ENCODE results near the gene CHKA. TPM values are rescaled to one million over a fixed set of nuclear protein-coding genes. Genes with fewer than 3 reads are reported as not detected.

CHKA gene
- total RNA-seq, 1 experiment from 2014 or later, result 136 TPM

GRCh38 chr11:68012843-68013610 lies 108.2 kb downstream of the CHKA start:
- CTCF ChIA-PET, result no interaction called here

DNA sequence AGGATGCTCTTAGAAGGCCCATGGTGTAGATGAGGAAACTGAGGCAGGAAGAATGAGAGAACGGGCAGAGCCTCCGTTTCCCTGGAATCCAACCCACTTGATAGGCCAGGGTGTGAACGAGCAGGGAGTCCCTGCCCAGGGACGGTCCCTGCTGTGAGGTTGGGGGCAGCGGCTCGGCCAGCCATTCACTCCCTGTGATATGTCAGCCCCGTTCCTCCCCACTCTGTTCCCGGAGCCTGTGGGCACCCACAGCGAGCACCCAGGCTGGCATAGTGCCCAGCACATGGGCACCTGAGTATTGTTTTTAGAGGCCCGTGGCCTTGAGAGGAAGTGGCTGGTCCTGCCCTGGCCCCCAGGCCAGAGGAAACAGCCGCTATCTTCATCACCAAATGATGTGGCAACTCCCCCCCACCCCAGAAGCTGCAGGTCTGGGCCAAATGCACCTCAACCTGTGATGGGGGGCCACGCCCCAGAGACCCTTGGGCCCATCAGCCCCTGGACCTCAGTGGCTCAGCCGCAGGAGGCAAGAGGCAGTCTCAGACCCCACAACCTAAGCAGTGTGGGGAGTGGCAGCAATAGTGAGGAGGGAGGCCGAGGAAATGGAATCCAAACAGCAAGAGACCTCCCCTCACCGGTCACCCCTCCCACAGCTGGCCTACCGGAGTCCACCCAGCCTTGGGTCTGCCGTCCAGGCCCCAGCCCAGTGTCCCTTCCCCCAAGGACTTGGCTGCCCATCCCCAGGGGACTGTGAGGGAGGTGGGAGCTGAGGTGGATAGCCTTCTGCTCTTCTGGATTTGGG lies 108.9 kb downstream of the CHKA start:
- H3K36me3 ChIP-seq (ENCODE audit: control insufficient read depth, insufficient read depth, low read length), result no peaks in the 10 kb centered on the region
- no peak overlapping the region for H3K4me3 ChIP-seq (ENCODE audit: low read depth in 2 of 2, low read length in 2 of 2)
- BruUV-seq (replicated peaks), result no TSS peak
- POLR2A ChIA-PET, result interaction anchor here (0.6 kb wide), 1 partner anchor 358 kb away, joined by 3 read pairs; no protein-coding TSS in a partner anchor
- H3K9me3 ChIP-seq (ENCODE audit: control insufficient read depth, insufficient read depth, low read depth, low read length), result no peaks in the 10 kb centered on the region
- no peak for DNase-seq (ENCODE audit: low read depth, low spot score)
- TF ChIP-seq TCF7L2 (IDR thresholded peaks at IDR 0.05; ENCODE audit: low read depth, low read length) (no peak), POLR2AphosphoS5 (IDR thresholded peaks at IDR 0.05; ENCODE audit: low read depth, low read length) (no peak), SIN3A (IDR thresholded peaks at IDR 0.05; ENCODE audit: borderline replicate concordance, insufficient read depth, low read depth, low read length) (no peak)
- TF ChIP-seq, protein P1, sequence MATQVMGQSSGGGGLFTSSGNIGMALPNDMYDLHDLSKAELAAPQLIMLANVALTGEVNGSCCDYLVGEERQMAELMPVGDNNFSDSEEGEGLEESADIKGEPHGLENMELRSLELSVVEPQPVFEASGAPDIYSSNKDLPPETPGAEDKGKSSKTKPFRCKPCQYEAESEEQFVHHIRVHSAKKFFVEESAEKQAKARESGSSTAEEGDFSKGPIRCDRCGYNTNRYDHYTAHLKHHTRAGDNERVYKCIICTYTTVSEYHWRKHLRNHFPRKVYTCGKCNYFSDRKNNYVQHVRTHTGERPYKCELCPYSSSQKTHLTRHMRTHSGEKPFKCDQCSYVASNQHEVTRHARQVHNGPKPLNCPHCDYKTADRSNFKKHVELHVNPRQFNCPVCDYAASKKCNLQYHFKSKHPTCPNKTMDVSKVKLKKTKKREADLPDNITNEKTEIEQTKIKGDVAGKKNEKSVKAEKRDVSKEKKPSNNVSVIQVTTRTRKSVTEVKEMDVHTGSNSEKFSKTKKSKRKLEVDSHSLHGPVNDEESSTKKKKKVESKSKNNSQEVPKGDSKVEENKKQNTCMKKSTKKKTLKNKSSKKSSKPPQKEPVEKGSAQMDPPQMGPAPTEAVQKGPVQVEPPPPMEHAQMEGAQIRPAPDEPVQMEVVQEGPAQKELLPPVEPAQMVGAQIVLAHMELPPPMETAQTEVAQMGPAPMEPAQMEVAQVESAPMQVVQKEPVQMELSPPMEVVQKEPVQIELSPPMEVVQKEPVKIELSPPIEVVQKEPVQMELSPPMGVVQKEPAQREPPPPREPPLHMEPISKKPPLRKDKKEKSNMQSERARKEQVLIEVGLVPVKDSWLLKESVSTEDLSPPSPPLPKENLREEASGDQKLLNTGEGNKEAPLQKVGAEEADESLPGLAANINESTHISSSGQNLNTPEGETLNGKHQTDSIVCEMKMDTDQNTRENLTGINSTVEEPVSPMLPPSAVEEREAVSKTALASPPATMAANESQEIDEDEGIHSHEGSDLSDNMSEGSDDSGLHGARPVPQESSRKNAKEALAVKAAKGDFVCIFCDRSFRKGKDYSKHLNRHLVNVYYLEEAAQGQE (IDR thresholded peaks at IDR 0.05; ENCODE audit: insufficient read depth in 1 of 2, low read depth in 2 of 2, low read length in 1 of 2), result no peak
- TF ChIP-seq, protein P2, sequence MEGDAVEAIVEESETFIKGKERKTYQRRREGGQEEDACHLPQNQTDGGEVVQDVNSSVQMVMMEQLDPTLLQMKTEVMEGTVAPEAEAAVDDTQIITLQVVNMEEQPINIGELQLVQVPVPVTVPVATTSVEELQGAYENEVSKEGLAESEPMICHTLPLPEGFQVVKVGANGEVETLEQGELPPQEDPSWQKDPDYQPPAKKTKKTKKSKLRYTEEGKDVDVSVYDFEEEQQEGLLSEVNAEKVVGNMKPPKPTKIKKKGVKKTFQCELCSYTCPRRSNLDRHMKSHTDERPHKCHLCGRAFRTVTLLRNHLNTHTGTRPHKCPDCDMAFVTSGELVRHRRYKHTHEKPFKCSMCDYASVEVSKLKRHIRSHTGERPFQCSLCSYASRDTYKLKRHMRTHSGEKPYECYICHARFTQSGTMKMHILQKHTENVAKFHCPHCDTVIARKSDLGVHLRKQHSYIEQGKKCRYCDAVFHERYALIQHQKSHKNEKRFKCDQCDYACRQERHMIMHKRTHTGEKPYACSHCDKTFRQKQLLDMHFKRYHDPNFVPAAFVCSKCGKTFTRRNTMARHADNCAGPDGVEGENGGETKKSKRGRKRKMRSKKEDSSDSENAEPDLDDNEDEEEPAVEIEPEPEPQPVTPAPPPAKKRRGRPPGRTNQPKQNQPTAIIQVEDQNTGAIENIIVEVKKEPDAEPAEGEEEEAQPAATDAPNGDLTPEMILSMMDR (IDR thresholded peaks at IDR 0.05), result no peak
- CTCF ChIA-PET, result no interaction called here
- peaks cover 77% of the 10 kb centered on the region for H3K4me1 ChIP-seq (ENCODE audit: control insufficient read depth, insufficient read depth, low read length)
- H3K27me3 ChIP-seq (ENCODE audit: control insufficient read depth, insufficient read depth, low read length), result no peaks in the 10 kb centered on the region
- in situ Hi-C loops (cut with HindIII; ENCODE audit: low pct_unique_long_range_greater_than_20kb, low sequenced_read_pairs), result no loop called here
- H3K27ac ChIP-seq (ENCODE audit: low read length), result peak overlapping the region; percentile 92
- intact Hi-C loops (cut with micrococcal nuclease; ENCODE audit: unreplicated experiment), result no loop called here
- no peak for ATAC-seq

More at GRCh38 chr11:68012843-68013610, 108.2 kb downstream of the CHKA start:
- Histone ChIP-seq H3K9me3 (ENCODE audit: control insufficient read depth, insufficient read depth, low read depth, low read length) (no peaks in the 10 kb centered on the region), H3K27ac (ENCODE audit: low read length) (peak overlapping the region; percentile 92), H3K4me3 (ENCODE audit: low read depth in 2 of 2, low read length in 2 of 2) (no peak overlapping the region; a peak in 1 of 4 replicates), H3K27me3 (ENCODE audit: control insufficient read depth, insufficient read depth, low read length) (no peaks in the 10 kb centered on the region), H3K4me1 (ENCODE audit: control insufficient read depth, insufficient read depth, low read length) (peaks cover 85% of the 10 kb centered on the region), H3K36me3 (ENCODE audit: control insufficient read depth, insufficient read depth, low read length) (no peaks in the 10 kb centered on the region)
- in situ Hi-C loops (cut with HindIII; ENCODE audit: low pct_unique_long_range_greater_than_20kb, low sequenced_read_pairs), result no loop called here
- no TSS peak for BruUV-seq (replicated peaks)
- TF ChIP-seq TCF7L2 (IDR thresholded peaks at IDR 0.05; ENCODE audit: low read depth, low read length) (no peak), POLR2AphosphoS5 (IDR thresholded peaks at IDR 0.05; ENCODE audit: low read depth, low read length) (no peak; the same call in 1 of the 2 replicates), SIN3A (IDR thresholded peaks at IDR 0.05; ENCODE audit: borderline replicate concordance, insufficient read depth, low read depth, low read length) (no peak)
- TF ChIP-seq, protein P1 (IDR thresholded peaks at IDR 0.05; ENCODE audit: insufficient read depth in 1 of 2, low read depth in 2 of 2, low read length in 1 of 2), result no peak
- TF ChIP-seq, protein P2 (IDR thresholded peaks at IDR 0.05), result no peak
- ATAC-seq (peak; percentile 40), DNase-seq (ENCODE audit: low read depth, low spot score) (no peak)
- POLR2A ChIA-PET, result interaction anchor here (0.6 kb wide), 2 partner anchors 20 to 48 kb away, joined by 3 to 5 read pairs; no protein-coding TSS in a partner anchor
- intact Hi-C loops (cut with micrococcal nuclease; ENCODE audit: unreplicated experiment), result no loop called here

Data from Panc1 (cell line).